HepG2 (cell line): ENCODE data around the gene RNF213. TPM values are rescaled to one million over a fixed set of nuclear protein-coding genes. Genes with fewer than 3 reads are reported as not detected.

ENCODE experiments used
- ATF1 ChIP-seq: IDR thresholded peaks from 2 replicates; pipeline ENCODE4 v1.6.1; 2016; ENCODE audit warnings: mild to moderate bottlenecking, control low read depth
- CREB3 ChIP-seq: sonication (generic); formaldehyde crosslinking; IDR thresholded peaks from 2 replicates; pipeline ENCODE4 v1.5.0; 2020; ENCODE audit warnings: missing genetic modification reagents
- ELK4 ChIP-seq: sonication (generic); formaldehyde crosslinking; IDR thresholded peaks from 2 replicates; pipeline ENCODE4 v1.9.0; 2021; ENCODE audit warnings: missing genetic modification reagents, borderline replicate concordance
- ERF ChIP-seq: IDR thresholded peaks from 2 replicates; pipeline ENCODE4 v1.6.1; 2018; ENCODE audit warnings: missing biosample characterization, missing genetic modification reagents
- GMEB2 ChIP-seq: IDR thresholded peaks from 2 replicates; pipeline ENCODE4 v1.6.1; 2016; ENCODE audit warnings: missing biosample characterization, missing genetic modification reagents, low read depth
- HDAC6 ChIP-seq: fragments of 200-600 bp; sonication (generic); IDR thresholded peaks from 2 replicates; pipeline ENCODE4 v1.7.0; 2017; ENCODE audit warnings: mild to moderate bottlenecking, antibody characterized with exemption, low read length, low read depth
- HNF1B ChIP-seq: sonication (generic); formaldehyde crosslinking; IDR thresholded peaks from 2 replicates; pipeline ENCODE4 v1.5.1; 2020; ENCODE audit warnings: mild to moderate bottlenecking, moderate library complexity, missing genetic modification reagents
- PAXIP1 ChIP-seq: sonication (generic); formaldehyde crosslinking; conservative IDR thresholded peaks from 2 replicates; pipeline ENCODE4 v1.4.0; 2020; ENCODE audit warnings: mild to moderate bottlenecking, missing genetic modification reagents, moderate library complexity
- YEATS4 ChIP-seq: sonication (generic); formaldehyde crosslinking; IDR thresholded peaks from 2 replicates; pipeline ENCODE4 v1.4.0; 2020; ENCODE audit warnings: missing genetic modification reagents, borderline replicate concordance
- ZNF563 ChIP-seq: sonication (generic); formaldehyde crosslinking; IDR thresholded peaks from 2 replicates; pipeline ENCODE4 v1.8.0; 2022; ENCODE audit warnings: mild to moderate bottlenecking, moderate library complexity, missing genetic modification reagents
- polyA plus RNA-seq, 8 experiments: library from polyadenylated mRNA; depleted of rRNA in 3 of 8; stranded (reverse) in 7 of 8; unstranded in 1 of 8; fragments of >200 nt; fragmentation: Illumina TruSeq in 4 of 8; extraction: Trizol in 4 of 8; gene quantifications; 2 replicates each; pipeline versions ENCODE4 v1.2.1 to v1.2.3, GENCODE V29; 2011 to 2016; ENCODE audit warnings: low read depth in 4 of 8, missing spikeins in 1 of 8, mixed read lengths in 1 of 8; ENCODE audit not compliant: insufficient read depth in 1 of 8
- total RNA-seq, 5 experiments: library from RNA; depleted of rRNA; stranded (reverse); fragments of >200 nt; fragmentation: Illumina TruSeq; extraction: Trizol; gene quantifications; 2 replicates each; pipeline ENCODE4 v1.2.3, GENCODE V29; 2016; ENCODE audit warnings: low read depth in 1 of 5

RNF213 gene
- total and polyA plus RNA-seq, 2 of the 13 experiments (the other 11 are each of a cell fraction or from before 2014, with no cell fraction given), result 38.6 to 38.7 TPM

- TF ChIP-seq ELK4 (CRISPR knock-in tag) (peak; percentile 49; the same call in 1 of the 2 replicates), HNF1B (CRISPR knock-in tag) (no peak), ATF1 (CRISPR knock-in tag) (no peak), ZNF563 (peak; percentile 71), HDAC6 (no peak), ERF (CRISPR knock-in tag) (peak; percentile 76; the same call in 1 of the 2 replicates), GMEB2 (no peak), CREB3 (CRISPR knock-in tag) (peak; percentile 87; the same call in 1 of the 2 replicates), PAXIP1 (CRISPR knock-in tag) (peak; percentile 21; the same call in 1 of the 2 replicates), YEATS4 (CRISPR knock-in tag) (peak; percentile 58; the same call in 1 of the 2 replicates)
These were observed 550 bp upstream of the RNF213 start (continued) for GRCh38 chr17:80260069-80260535.
